HFFc6 (cell line): ENCODE data around the gene ATP6AP2. TPM values are rescaled to one million over a fixed set of nuclear protein-coding genes. Genes with fewer than 3 reads are reported as not detected.
"Not testable (repeated sequence)": the region's sequence is repeated elsewhere in the genome, so short reads cannot be mapped to it uniquely, and the experiment has no call there.

ENCODE experiments used
- DNase-seq: peaks from one replicate; pipeline ENCODE4 v3.0.0-alpha.2; 2018
- H3K27ac Mint-ChIP-seq: 2 replicates; pipeline ENCODE4 v1.8.0; 2020; ENCODE audit warnings: mild to moderate bottlenecking, mixed read lengths
- H3K27me3 Mint-ChIP-seq: 2 replicates; pipeline ENCODE4 v1.8.0; 2021; ENCODE audit warnings: mild to moderate bottlenecking, moderate library complexity, mixed read lengths; ENCODE audit not compliant: insufficient read depth
- H3K36me3 Mint-ChIP-seq: 2 replicates; pipeline ENCODE4 v1.8.0; 2021; ENCODE audit warnings: low read depth, mixed read lengths
- H3K4me1 Mint-ChIP-seq: 2 replicates; pipeline ENCODE4 v1.8.0; 2020; ENCODE audit warnings: low read depth, mixed read lengths
- H3K4me3 Mint-ChIP-seq: 2 replicates; pipeline ENCODE4 v1.8.0; 2020; ENCODE audit warnings: mild to moderate bottlenecking, moderate library complexity, mixed read lengths
- H3K9me3 Mint-ChIP-seq: 2 replicates; pipeline ENCODE4 v1.8.0; 2020; ENCODE audit warnings: mild to moderate bottlenecking, mixed read lengths
- total RNA-seq, 6 experiments: library from RNA; stranded (reverse); fragmentation: NEBNext Ultra II Directional; extraction: Animal tissue kit (Norgen Biotek cat#: 25700); gene quantifications; 2 replicates in 1 of 6; 3 replicates in 5 of 6; pipeline ENCODE4 v1.2.3, GENCODE V29; 2021
- TF ChIP-seq, protein P1 (sequence below): fragments of 200-600 bp; sonication (generic); IDR thresholded peaks from 2 replicates; pipeline ENCODE4 v1.5.0; 2021; ENCODE audit warnings: antibody characterized with exemption, mild to moderate bottlenecking

Gene ATP6AP2
- total RNA-seq, 6 experiments from 2014 or later = 112 to 143 (median 123) TPM

DNA sequence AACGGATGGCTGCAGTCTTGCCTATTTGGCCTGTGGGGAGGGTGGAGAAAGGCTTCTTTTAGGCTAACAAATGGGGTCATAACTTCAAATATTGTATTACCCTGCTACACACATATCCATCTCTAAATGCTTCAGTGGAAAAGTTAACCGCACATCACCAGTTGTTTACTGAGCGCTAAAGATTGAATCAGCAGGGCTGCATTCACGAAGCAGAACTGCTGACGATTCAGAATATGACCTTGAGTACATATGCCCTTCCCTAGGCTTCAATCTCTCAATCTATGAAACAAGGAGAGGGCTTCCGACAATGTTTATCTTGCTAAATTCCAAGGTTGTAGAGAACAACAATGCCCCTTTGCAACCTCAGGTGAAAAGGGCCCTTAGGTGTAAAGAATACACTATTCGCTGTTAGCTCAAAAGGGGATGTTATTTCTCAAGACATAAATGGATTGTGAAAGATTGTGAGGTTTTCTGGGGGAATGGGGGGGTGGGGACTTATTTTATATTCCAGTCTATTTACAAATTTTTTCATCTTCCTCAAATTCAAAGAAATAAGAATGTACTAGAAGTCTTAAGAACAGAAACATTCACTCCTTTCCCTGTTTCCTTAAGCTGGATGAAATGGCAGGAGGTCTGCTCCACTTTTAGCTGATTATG lies 2.6 kb upstream of the ATP6AP2 start:
- Mint-ChIP-seq H3K27me3 (peaks cover under 1% of the 10 kb centered on the region; the same call in 1 of the 2 replicates), H3K9me3 (no peaks in the 10 kb centered on the region), H3K4me3 (no peak overlapping the region), H3K36me3 (no peaks in the 10 kb centered on the region), H3K4me1 (peaks cover 24% of the 10 kb centered on the region), H3K27ac (no peak overlapping the region)
- no peak for DNase-seq
- TF ChIP-seq, protein P1, sequence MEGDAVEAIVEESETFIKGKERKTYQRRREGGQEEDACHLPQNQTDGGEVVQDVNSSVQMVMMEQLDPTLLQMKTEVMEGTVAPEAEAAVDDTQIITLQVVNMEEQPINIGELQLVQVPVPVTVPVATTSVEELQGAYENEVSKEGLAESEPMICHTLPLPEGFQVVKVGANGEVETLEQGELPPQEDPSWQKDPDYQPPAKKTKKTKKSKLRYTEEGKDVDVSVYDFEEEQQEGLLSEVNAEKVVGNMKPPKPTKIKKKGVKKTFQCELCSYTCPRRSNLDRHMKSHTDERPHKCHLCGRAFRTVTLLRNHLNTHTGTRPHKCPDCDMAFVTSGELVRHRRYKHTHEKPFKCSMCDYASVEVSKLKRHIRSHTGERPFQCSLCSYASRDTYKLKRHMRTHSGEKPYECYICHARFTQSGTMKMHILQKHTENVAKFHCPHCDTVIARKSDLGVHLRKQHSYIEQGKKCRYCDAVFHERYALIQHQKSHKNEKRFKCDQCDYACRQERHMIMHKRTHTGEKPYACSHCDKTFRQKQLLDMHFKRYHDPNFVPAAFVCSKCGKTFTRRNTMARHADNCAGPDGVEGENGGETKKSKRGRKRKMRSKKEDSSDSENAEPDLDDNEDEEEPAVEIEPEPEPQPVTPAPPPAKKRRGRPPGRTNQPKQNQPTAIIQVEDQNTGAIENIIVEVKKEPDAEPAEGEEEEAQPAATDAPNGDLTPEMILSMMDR = no peak

DNA sequence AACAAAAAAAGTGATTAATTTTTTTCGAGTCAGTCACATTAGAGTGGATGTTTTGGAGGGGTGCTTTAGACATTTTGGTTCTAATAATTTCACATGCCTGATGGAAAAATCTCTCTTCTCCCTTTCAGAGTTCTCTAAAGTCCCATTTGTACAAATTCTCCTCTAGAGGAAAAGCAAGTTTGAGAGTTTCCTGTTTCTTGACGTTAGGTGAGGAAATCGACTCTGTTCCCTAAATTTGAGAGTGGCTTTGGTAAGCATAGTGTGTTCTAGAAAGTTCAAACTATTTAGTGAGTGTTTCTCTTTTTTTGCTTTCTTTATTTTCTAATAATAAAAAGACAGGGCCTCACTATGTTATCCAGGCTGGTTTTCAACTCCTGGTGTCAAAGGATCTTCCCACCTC lies 1.6 kb upstream of the ATP6AP2 start:
- Mint-ChIP-seq H3K4me1 (peaks cover 29% of the 10 kb centered on the region), H3K9me3 (no peaks in the 10 kb centered on the region), H3K36me3 (no peaks in the 10 kb centered on the region), H3K27me3 (no peaks in the 10 kb centered on the region; the same call in 1 of the 2 replicates), H3K27ac (no peak overlapping the region), H3K4me3 (no peak overlapping the region)
- no peak for DNase-seq
- TF ChIP-seq, protein P1 = no peak

DNA sequence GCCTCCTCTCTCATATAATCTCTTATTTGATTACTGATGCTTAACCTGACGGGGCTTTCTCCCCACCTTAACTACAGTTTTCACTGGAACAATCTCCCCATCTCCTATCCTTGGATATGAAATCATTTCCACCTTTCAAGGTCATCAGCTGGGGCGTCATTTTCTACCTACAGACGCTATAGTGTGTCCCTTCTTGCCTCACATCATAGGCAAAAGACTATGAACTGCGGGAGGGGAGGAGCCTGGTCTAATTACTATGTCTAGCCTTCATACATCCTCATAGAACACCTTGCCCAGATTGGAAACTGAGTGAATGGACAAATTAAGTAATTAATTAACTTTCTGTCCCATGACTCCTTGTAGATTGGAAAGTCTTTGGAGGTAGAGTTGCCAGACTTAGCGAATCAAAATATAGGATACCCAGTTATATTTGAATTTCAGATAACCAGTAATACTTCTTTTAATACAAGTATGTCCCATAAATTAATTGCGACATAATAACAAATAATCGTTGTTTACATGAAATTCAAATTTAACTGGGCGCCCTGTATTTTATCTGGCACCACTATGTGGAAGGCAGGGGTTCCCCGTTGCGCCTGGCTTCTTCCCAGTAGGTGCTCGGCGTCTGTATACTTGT lies 752 bp upstream of the ATP6AP2 start:
- peaks cover 28% of the 10 kb centered on the region for H3K4me1 Mint-ChIP-seq
- no peak for DNase-seq
- TF ChIP-seq, protein P1 = no peak
- no peaks in the 10 kb centered on the region for H3K36me3 Mint-ChIP-seq
- H3K4me3 Mint-ChIP-seq = peak overlapping the region; percentile 90
- H3K27ac Mint-ChIP-seq = peak overlapping the region; percentile 83
- H3K27me3 Mint-ChIP-seq = no peaks in the 10 kb centered on the region; the same call in 1 of the 2 replicates
- H3K9me3 Mint-ChIP-seq = no peaks in the 10 kb centered on the region

DNA sequence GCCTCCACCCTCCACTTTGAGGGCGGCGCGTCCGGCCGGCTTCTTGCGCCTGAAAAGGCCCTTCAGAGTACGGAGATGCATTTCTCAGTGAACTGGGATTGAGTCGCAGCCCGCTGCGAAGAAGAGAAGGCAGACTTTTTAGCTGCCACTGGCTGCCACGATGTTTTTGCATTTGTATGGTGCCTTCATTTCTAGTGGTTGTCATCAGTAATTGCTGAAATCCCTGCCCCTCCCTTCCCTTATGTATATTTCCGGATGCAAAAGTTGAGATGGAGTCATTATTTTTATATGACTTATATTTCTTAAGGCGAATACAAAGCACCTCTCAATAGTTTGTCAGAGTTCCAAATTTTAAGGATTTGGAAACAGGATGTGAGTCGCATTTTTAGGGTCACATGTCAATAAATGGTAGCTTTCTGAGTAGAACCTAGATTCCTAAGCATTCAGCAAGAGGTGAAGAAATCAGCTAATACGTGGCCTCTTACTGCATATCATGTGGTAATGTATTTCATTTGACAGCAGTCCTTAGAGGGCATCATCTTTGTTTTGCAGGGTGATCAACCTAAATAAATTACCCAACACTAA lies 658 bp downstream of the ATP6AP2 start:
- H3K9me3 Mint-ChIP-seq = no peaks in the 10 kb centered on the region
- H3K4me1 Mint-ChIP-seq = peaks cover 23% of the 10 kb centered on the region
- TF ChIP-seq, protein P1 = no peak
- no peaks in the 10 kb centered on the region for H3K36me3 Mint-ChIP-seq
- no peaks in the 10 kb centered on the region; the same call in 1 of the 2 replicates for H3K27me3 Mint-ChIP-seq
- H3K27ac Mint-ChIP-seq = peak overlapping the region; percentile 72
- DNase-seq = peak; percentile 8
- H3K4me3 Mint-ChIP-seq = peak overlapping the region; percentile 85

DNA sequence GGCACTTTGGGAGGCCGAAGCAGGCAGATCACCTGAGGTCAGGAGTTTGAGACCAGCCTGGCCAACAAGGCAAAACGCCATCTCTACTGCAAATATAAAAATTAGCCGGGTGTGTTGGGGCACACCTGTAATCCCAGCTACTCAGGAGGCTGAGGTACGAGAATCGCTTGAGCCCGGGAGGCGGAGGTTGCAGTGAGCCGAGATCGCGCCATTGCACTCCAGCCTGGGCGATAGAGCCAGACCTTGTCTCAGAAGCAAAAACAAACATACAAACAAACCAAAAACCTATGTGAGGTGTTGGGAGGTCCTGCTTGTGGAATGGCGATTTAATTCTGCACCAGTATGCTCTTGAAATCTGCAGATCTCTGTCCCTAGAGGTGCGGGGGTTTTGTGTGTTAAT lies 1.4 kb downstream of the ATP6AP2 start:
- peak overlapping the region; percentile 85 for H3K4me3 Mint-ChIP-seq
- not testable (repeated sequence) for H3K36me3 Mint-ChIP-seq, H3K27ac Mint-ChIP-seq, H3K27me3 Mint-ChIP-seq, H3K9me3 Mint-ChIP-seq, DNase-seq
- H3K4me1 Mint-ChIP-seq = peaks cover 23% of the 10 kb centered on the region

DNA sequence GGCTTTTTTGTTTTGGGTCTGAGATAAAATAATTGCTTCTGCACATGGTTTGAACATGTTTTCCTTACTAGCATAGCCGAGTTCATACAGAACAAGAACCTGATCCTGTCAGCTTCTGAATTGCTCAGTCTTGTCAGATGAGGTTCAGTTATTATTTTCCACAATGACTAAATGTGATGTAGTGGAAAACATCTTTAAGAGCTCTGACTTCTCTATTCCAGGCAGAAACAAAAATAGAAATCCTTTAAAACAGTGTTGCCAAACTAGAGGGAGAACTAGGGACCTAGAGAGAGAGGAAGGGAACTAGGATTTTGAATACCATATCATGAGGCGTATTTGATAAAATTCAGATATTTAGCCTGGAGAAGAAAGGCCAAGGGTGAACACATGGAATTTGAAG lies 2.0 kb downstream of the ATP6AP2 start:
- no peak overlapping the region for H3K27ac Mint-ChIP-seq
- H3K4me3 Mint-ChIP-seq = no peak overlapping the region; the same call in none of the 2 replicates
- H3K4me1 Mint-ChIP-seq = peaks cover 28% of the 10 kb centered on the region
- H3K27me3 Mint-ChIP-seq = no peaks in the 10 kb centered on the region; the same call in 1 of the 2 replicates
- no peaks in the 10 kb centered on the region for H3K36me3 Mint-ChIP-seq
- TF ChIP-seq, protein P1 = no peak
- no peak for DNase-seq
- no peaks in the 10 kb centered on the region for H3K9me3 Mint-ChIP-seq

DNA sequence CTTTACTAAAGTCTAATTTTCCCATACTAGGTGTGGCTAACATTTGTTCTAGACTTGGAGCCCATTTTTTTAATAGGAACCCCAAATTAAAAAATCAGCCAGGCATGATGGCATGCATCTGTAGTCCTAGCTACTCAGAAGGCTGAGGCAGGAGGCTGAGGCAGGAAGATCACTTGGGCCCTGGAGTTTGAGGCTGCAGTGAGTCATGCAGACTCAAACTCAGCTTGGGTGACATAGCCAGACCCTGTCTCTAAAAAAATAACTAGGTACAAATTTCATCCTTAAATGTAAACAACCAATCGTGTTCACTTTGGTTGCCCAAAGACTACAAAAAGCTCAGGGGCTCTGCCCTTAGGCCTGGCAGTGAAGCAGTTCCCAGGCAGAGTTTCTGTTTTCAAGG lies 6.9 kb downstream of the ATP6AP2 start:
- H3K36me3 Mint-ChIP-seq, H3K9me3 Mint-ChIP-seq, DNase-seq, H3K4me3 Mint-ChIP-seq, H3K27ac Mint-ChIP-seq, H3K27me3 Mint-ChIP-seq: not testable (repeated sequence)
- peaks cover 20% of the 10 kb centered on the region for H3K4me1 Mint-ChIP-seq

DNA sequence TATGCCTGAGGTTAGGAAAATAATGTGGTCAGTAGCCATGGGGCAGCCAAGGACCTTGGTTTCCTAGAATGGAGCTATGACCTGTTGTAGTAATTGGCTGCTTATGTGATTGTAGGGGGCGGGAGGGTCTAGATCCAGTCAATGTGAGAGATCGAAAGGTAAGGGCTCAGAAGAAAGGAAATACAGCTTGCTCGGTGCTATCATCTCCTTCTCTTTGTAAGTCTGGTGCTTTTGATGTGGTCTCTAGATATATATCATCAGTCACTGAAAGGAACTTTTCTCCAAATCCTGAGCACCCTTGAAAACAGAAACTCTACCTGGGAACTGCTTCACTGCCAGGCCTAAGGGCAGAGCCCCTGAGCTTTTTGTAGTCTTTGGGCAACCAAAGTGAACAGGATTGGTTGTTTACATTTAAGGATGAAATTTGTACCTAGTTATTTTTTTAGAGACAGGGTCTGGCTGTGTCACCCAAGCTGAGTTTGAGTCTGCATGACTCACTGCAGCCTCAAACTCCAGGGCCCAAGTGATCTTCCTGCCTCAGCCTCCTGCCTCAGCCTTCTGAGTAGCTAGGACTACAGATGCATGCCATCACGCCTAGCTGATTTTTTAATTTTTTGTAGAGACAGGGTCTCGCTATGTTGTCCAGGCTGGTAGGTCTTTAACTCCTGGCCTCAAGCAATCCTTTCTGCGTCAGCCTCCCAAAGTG lies 9.0 kb downstream of the ATP6AP2 start:
- H3K27ac Mint-ChIP-seq, H3K27me3 Mint-ChIP-seq, H3K9me3 Mint-ChIP-seq, H3K4me3 Mint-ChIP-seq, DNase-seq: not testable (repeated sequence)
- peaks cover 21% of the 10 kb centered on the region for H3K4me1 Mint-ChIP-seq
- peaks cover 12% of the 10 kb centered on the region for H3K36me3 Mint-ChIP-seq
